Heart left ventricle (tissue), 13 donors: ENCODE measurements around the gene NAA50.

Source experiments
- CTCF ChIP-seq, 12 donors: fragments of 200-600 bp; sonication (generic) in 4 of 12; IDR thresholded peaks; one replicate each; pipeline versions ENCODE4 v1.5.0 to v1.8.0; 2018 to 2022; ENCODE audit warnings: antibody characterized with exemption in 12 of 12, mild to moderate bottlenecking in 5 of 12
- POLR2A ChIP-seq, 2 donors: fragments of 450-650 bp; IDR thresholded peaks; one replicate each; pipeline ENCODE4 v1.6.1; 2017; ENCODE audit warnings: antibody characterized with exemption in 2 of 2, mild to moderate bottlenecking in 2 of 2, moderate library complexity in 2 of 2
- donor health status: ischemic (EF 13 %, LVEDD 7.1; RV severe dilation, severe dysfunction).
- donor health status: DM: no; HTN: yes; CAD: no.
- donor health status: DM: no; HTN: no; CAD: no.
- donor health status: ischemic (EF 25% LVEDD 6.9; RV normal size, moderate dysfunction).
- donor health status: ischemic (EF 25% LVEDD 5.7; RV mildly dilated, moderate dysfunction).
- donor health status: ischemic (EF 35%, LVEDD 5.7; RV mildly dilated, moderate dysfunction).
- donor health status: nonischemic (EF 11% LVEDD 7.7; RV severe dilation, severe dysfunction).
- donor health status: DM: yes; HTN: yes; CAD: no.
- donor health status: PGD.
- donor health status: ischemic (EF 29% LVEDD 5.4; RV normal size, mild dysfunction).
- donor health status: nonischemic (EF 23%, LVEDD 6.1; RV moderate dilation, normal function).

GRCh38 chr3:113776564-113776963 is 30.5 kb upstream of the NAA50 start:
- no peak for TF ChIP-seq POLR2A (IDR thresholded peaks at IDR 0.05)
- TF ChIP-seq CTCF (IDR thresholded peaks at IDR 0.05) = no peak
